ENCODE data around the gene RAI14. TPM values are rescaled to one million over a fixed set of nuclear protein-coding genes. Genes with fewer than 3 reads are reported as not detected.
A peak's percentile ranks its signal among the peaks of the same experiment; 100 is the strongest.

Gene RAI14
- total RNA-seq, result 30.7 TPM

GRCh38 chr5:34656001-34656699 lies at the start of gene RAI14:
Gene RAI14, plus strand, starts transcription at chr5:34656328. Its CDS starts 30,592 bp downstream, at chr5:34686920.
- intact Hi-C loops (cut with DNase I), result loop anchor here (2.0 kb wide), 1 partner anchor 79 kb away; no protein-coding TSS in a partner anchor

GRCh38 chr5:34608368-34608767 lies 47.8 kb upstream of the RAI14 start:
- peaks cover 31% of the 10 kb centered on the region for H3K4me1 ChIP-seq
- TF ChIP-seq POLR2AphosphoS5 (IDR thresholded peaks at IDR 0.05; ENCODE audit: insufficient read depth in 1 of 2, low read depth in 1 of 2), result no peak
- no peak for TF ChIP-seq POLR2A (IDR thresholded peaks at IDR 0.05)
- no peak for TF ChIP-seq CTCF (IDR thresholded peaks at IDR 0.05)
- DNase-seq (ENCODE audit: extremely low spot score in 2 of 2), result no peak
- no peaks in the 10 kb centered on the region for H3K36me3 ChIP-seq
- no peak overlapping the region for H3K4me3 ChIP-seq
- H3K27me3 ChIP-seq, result no peaks in the 10 kb centered on the region
- no peaks in the 10 kb centered on the region for H3K9me3 ChIP-seq
- intact Hi-C loops (cut with DNase I), result no loop called here
- peak overlapping the region; percentile 61 for H3K27ac ChIP-seq

More at GRCh38 chr5:34656001-34656699, at the start of gene RAI14:
- Histone ChIP-seq H3K27ac (peak within 1 kb of the TSS; percentile 96), H3K4me1 (peaks cover 22% of the 10 kb centered on the region), H3K9me3 (no peaks in the 10 kb centered on the region), H3K36me3 (no peaks in the 10 kb centered on the region), H3K27me3 (no peaks in the 10 kb centered on the region), H3K4me3 (peak within 1 kb of the TSS; percentile 70 to 90)
- TF ChIP-seq POLR2A (IDR thresholded peaks at IDR 0.05), result peak in 1 of 2 donors; percentile 55
- no peak for TF ChIP-seq CTCF (IDR thresholded peaks at IDR 0.05)
- TF ChIP-seq POLR2AphosphoS5 (IDR thresholded peaks at IDR 0.05; ENCODE audit: insufficient read depth in 1 of 2, low read depth in 1 of 2), result peak in 1 of 2 donors; percentile 87
- peak in 1 of 2 donors; percentile 92 for DNase-seq (ENCODE audit: extremely low spot score in 2 of 2)

GRCh38 chr5:34608859-34609648 lies 47.1 kb upstream of the RAI14 start:
- Histone ChIP-seq H3K27ac (peak overlapping the region; percentile 61), H3K27me3 (no peaks in the 10 kb centered on the region), H3K4me3 (no peak overlapping the region), H3K4me1 (peaks cover 31% of the 10 kb centered on the region), H3K9me3 (no peaks in the 10 kb centered on the region), H3K36me3 (no peaks in the 10 kb centered on the region)
- intact Hi-C loops (cut with DNase I), result no loop called here
- TF ChIP-seq CTCF (IDR thresholded peaks at IDR 0.05) (no peak), POLR2AphosphoS5 (IDR thresholded peaks at IDR 0.05; ENCODE audit: insufficient read depth in 1 of 2, low read depth in 1 of 2) (peak; percentile 48 to 61), POLR2A (IDR thresholded peaks at IDR 0.05) (no peak)
- no peak for DNase-seq (ENCODE audit: extremely low spot score in 2 of 2)

DNA sequence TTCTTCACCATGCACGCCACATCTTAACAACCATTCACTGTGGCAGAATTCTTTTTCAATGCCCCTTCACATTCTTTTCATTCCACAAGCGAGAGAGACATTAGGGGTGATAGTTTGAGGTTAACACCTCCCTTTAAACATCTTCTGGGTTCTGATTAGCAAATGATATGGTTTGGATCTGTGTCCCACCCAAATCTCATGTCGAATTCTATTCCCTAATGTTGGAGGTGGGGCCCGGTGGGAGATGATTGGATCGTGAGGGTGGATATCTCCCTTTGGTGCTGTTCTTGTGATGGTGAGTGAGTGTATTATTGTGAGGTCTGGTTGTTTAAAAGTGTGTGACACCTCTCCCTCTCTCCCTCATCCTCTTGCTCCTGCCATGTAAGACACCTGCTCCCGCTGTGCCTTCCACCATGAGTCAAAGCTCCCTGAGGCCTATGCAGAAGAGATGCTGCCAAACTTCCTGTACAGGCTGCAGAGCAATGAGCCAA lies 46.1 kb upstream of the RAI14 start:
- intact Hi-C loops (cut with DNase I), result loop anchor here (2.0 kb wide), 1 partner anchor 33 kb away; no protein-coding TSS in a partner anchor
- H3K4me3 ChIP-seq, result no peak overlapping the region
- peaks cover 31% of the 10 kb centered on the region for H3K4me1 ChIP-seq

DNA sequence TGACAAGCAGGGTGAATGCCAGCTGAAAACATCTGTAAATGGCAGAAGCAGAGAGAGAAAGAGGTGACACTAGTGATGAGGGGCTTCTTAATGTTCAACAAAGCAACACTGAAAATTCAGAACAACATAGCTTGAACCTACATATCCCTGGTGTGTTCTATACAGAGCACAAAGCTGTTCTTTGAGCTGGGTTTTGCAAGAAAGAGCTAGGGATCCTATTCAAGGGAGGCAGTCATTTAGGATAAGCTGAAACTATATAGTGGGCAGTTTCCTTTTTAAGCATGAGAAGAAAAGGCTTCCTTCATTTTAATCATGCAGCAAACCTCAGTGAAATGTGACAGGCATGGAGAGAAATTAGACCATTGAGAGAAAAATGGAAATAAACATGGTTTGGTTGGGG lies 45.6 kb upstream of the RAI14 start:
- Histone ChIP-seq H3K27me3 (no peaks in the 10 kb centered on the region), H3K27ac (no peak overlapping the region), H3K9me3 (no peaks in the 10 kb centered on the region), H3K4me3 (no peak overlapping the region), H3K4me1 (peaks cover 31% of the 10 kb centered on the region), H3K36me3 (no peaks in the 10 kb centered on the region)
- intact Hi-C loops (cut with DNase I), result loop anchor here (2.0 kb wide), 1 partner anchor 34 kb away; no protein-coding TSS in a partner anchor
- no peak for DNase-seq (ENCODE audit: extremely low spot score in 2 of 2)
- TF ChIP-seq POLR2A (IDR thresholded peaks at IDR 0.05) (no peak), CTCF (IDR thresholded peaks at IDR 0.05) (no peak), POLR2AphosphoS5 (IDR thresholded peaks at IDR 0.05; ENCODE audit: insufficient read depth in 1 of 2, low read depth in 1 of 2) (no peak)

More for the DNA sequence above, 46.1 kb upstream of the RAI14 start:
- H3K27ac ChIP-seq, result peak overlapping the region; percentile 61
- no peak for DNase-seq (ENCODE audit: extremely low spot score in 2 of 2)
- no peak for TF ChIP-seq POLR2A (IDR thresholded peaks at IDR 0.05)
- no peak for TF ChIP-seq POLR2AphosphoS5 (IDR thresholded peaks at IDR 0.05; ENCODE audit: insufficient read depth in 1 of 2, low read depth in 1 of 2)
- H3K27me3 ChIP-seq, result no peaks in the 10 kb centered on the region
- H3K9me3 ChIP-seq, result no peaks in the 10 kb centered on the region
- no peaks in the 10 kb centered on the region for H3K36me3 ChIP-seq

Measured in vagina (tissue), 2 donors.